H9 (cell line): ENCODE measurements around the gene LIPE. TPM values are rescaled to one million over a fixed set of nuclear protein-coding genes. Genes with fewer than 3 reads are reported as not detected.

ENCODE experiments used
- DNase-seq: peaks from one replicate; pipeline ENCODE4 v3.0.0-alpha.2; 2017
- H2AFZ ChIP-seq: one replicate; pipeline ENCODE4 v1.6.1; 2013; ENCODE audit warnings: mild to moderate bottlenecking, low read length, control low read depth, moderate library complexity
- H2AK5ac ChIP-seq: 2 replicates; pipeline ENCODE4 v1.6.1; 2013; ENCODE audit warnings: low read length, control low read depth, mixed read lengths; ENCODE audit not compliant: insufficient read length
- H2BK120ac ChIP-seq: one replicate; pipeline ENCODE4 v1.6.1; 2013; ENCODE audit warnings: low read depth, mild to moderate bottlenecking, low read length, control low read depth, inconsistent platforms; ENCODE audit not compliant: poor library complexity, severe bottlenecking
- H2BK12ac ChIP-seq: 2 replicates; pipeline ENCODE4 v1.6.1; 2013; ENCODE audit warnings: low read length, control low read depth, mixed read lengths, low read depth; ENCODE audit not compliant: insufficient read length
- H2BK15ac ChIP-seq: 2 replicates; pipeline ENCODE4 v1.6.1; 2013; ENCODE audit warnings: low read depth, low read length, control low read depth
- H2BK20ac ChIP-seq: one replicate; pipeline ENCODE4 v1.6.1; 2013; ENCODE audit warnings: low read depth, mild to moderate bottlenecking, low read length, control low read depth, inconsistent platforms; ENCODE audit not compliant: poor library complexity, severe bottlenecking
- H2BK5ac ChIP-seq: 2 replicates; pipeline ENCODE4 v1.6.1; 2013; ENCODE audit warnings: low read length, control low read depth, mixed read lengths; ENCODE audit not compliant: insufficient read length
- H3K14ac ChIP-seq: 2 replicates; pipeline ENCODE4 v1.6.1; 2013; ENCODE audit warnings: low read length, control low read depth; ENCODE audit not compliant: insufficient read depth
- H3K18ac ChIP-seq: 2 replicates; pipeline ENCODE4 v1.6.1; 2013; ENCODE audit warnings: low read depth, mild to moderate bottlenecking, mixed read lengths, low read length, control low read depth; ENCODE audit not compliant: insufficient read length
- H3K23ac ChIP-seq: 2 replicates; pipeline ENCODE4 v1.6.1; 2013; ENCODE audit warnings: low read length, control low read depth, mixed read lengths, low read depth; ENCODE audit not compliant: insufficient read length
- H3K23me2 ChIP-seq: 2 replicates; pipeline ENCODE4 v1.6.1; 2013; ENCODE audit warnings: low read depth, mild to moderate bottlenecking, mixed read lengths, low read length, control low read depth; ENCODE audit not compliant: insufficient read length, poor library complexity, severe bottlenecking
- H3K27ac ChIP-seq: 2 replicates; pipeline ENCODE4 v1.5.1; 2013; ENCODE audit warnings: low read length, control low read depth, mixed read lengths, low read depth; ENCODE audit not compliant: insufficient read length
- H3K27me3 ChIP-seq: 2 replicates; pipeline ENCODE4 v1.6.1; 2013; ENCODE audit warnings: low read length, control low read depth, inconsistent platforms; ENCODE audit not compliant: insufficient read depth
- H3K4ac ChIP-seq: 2 replicates; pipeline ENCODE4 v1.6.1; 2013; ENCODE audit warnings: low read depth, mild to moderate bottlenecking, control low read depth, inconsistent platforms, low read length, moderate library complexity
- H3K4me1 ChIP-seq: 2 replicates; pipeline ENCODE4 v1.6.1; 2013; ENCODE audit warnings: low read length, control low read depth, inconsistent platforms; ENCODE audit not compliant: insufficient read depth
- H3K4me2 ChIP-seq: 2 replicates; pipeline ENCODE4 v1.6.1; 2013; ENCODE audit warnings: low read length, control low read depth, mixed read lengths; ENCODE audit not compliant: insufficient read length, insufficient read depth
- H3K56ac ChIP-seq: 2 replicates; pipeline ENCODE4 v1.6.1; 2013; ENCODE audit warnings: low read depth, mild to moderate bottlenecking, mixed read lengths, low read length, control low read depth; ENCODE audit not compliant: insufficient read length
- H3K79me1 ChIP-seq: 2 replicates; pipeline ENCODE4 v1.6.1; 2013; ENCODE audit warnings: low read depth, mild to moderate bottlenecking, moderate library complexity, low read length, control low read depth, inconsistent platforms; ENCODE audit not compliant: insufficient read depth, poor library complexity, severe bottlenecking
- H3K79me2 ChIP-seq: 2 replicates; pipeline ENCODE4 v1.6.1; 2013; ENCODE audit warnings: low read length, control low read depth, inconsistent platforms; ENCODE audit not compliant: insufficient read depth
- H3K9ac ChIP-seq: 2 replicates; pipeline ENCODE4 v1.6.1; 2013; ENCODE audit warnings: low read length, control low read depth, mixed read lengths; ENCODE audit not compliant: insufficient read length; ENCODE audit errors: extremely low read depth
- H3K9me3 ChIP-seq: one replicate; pipeline ENCODE4 v1.6.1; 2013; ENCODE audit warnings: low read depth, low read length, inconsistent platforms; ENCODE audit not compliant: control insufficient read depth
- H3T11ph ChIP-seq: one replicate; pipeline ENCODE4 v1.6.1; 2013; ENCODE audit warnings: mild to moderate bottlenecking, low read length, control low read depth, inconsistent platforms
- H4K20me1 ChIP-seq: one replicate; pipeline ENCODE4 v1.6.1; 2013; ENCODE audit not compliant: control insufficient read depth, insufficient read length, insufficient read depth
- H4K5ac ChIP-seq: 2 replicates; pipeline ENCODE4 v1.6.1; 2013; ENCODE audit warnings: low read depth, mild to moderate bottlenecking, mixed read lengths, low read length, control low read depth; ENCODE audit not compliant: insufficient read length
- H4K8ac ChIP-seq: replicated peaks from 2 replicates; pipeline ENCODE4 v1.6.1; 2013; ENCODE audit warnings: low read length, control low read depth, mixed read lengths, low read depth; ENCODE audit not compliant: insufficient read length
- H4K91ac ChIP-seq: 2 replicates; pipeline ENCODE4 v1.6.1; 2013; ENCODE audit warnings: low read depth, mild to moderate bottlenecking, moderate library complexity, mixed read lengths, low read length, control low read depth; ENCODE audit not compliant: insufficient read length
- H3K27ac Mint-ChIP-seq, 3 experiments: 2 replicates in 2 of 3; 3 replicates in 1 of 3; pipeline ENCODE4 v1.8.0; 2020 to 2021; ENCODE audit warnings: mixed read lengths in 3 of 3, mild to moderate bottlenecking in 1 of 3, moderate library complexity in 1 of 3
- H3K27me3 Mint-ChIP-seq: 2 replicates; pipeline ENCODE4 v1.8.0; 2021; ENCODE audit warnings: low read depth, mild to moderate bottlenecking, moderate library complexity, mixed read lengths
- H3K36me3 Mint-ChIP-seq, 3 experiments: 2 replicates in 2 of 3; 3 replicates in 1 of 3; pipeline ENCODE4 v1.8.0; 2020 to 2021; ENCODE audit warnings: low read depth in 3 of 3, mixed read lengths in 3 of 3; ENCODE audit not compliant: insufficient read depth in 1 of 3
- H3K4me1 Mint-ChIP-seq, 2 experiments: 2 replicates each; pipeline ENCODE4 v1.8.0; 2020; ENCODE audit warnings: mixed read lengths in 2 of 2
- H3K4me3 Mint-ChIP-seq, 2 experiments: 2 replicates in 1 of 2; 3 replicates in 1 of 2; pipeline ENCODE4 v1.8.0; 2020 to 2021; ENCODE audit warnings: mild to moderate bottlenecking in 2 of 2, mixed read lengths in 2 of 2, moderate library complexity in 1 of 2
- H3K9me3 Mint-ChIP-seq, 2 experiments: 2 replicates in 1 of 2; 3 replicates in 1 of 2; pipeline ENCODE4 v1.8.0; 2020; ENCODE audit warnings: mild to moderate bottlenecking in 2 of 2, mixed read lengths in 2 of 2, moderate library complexity in 1 of 2
- WGBS: extraction: QIAGEN DNeasy Blood & Tissue Kit; methylation state at CpG from one replicate; pipeline ENCODE4 v1.1.7; 2013; ENCODE audit warnings: missing lambda C conversion rate, low lambda C conversion rate, mixed read lengths; ENCODE audit not compliant: insufficient read length; ENCODE audit errors: extremely low coverage; 5-methylcytosine and 5-hydroxymethylcytosine counted together
- total RNA-seq: library from RNA; stranded (reverse); gene quantifications from 2 replicates; pipeline ENCODE4 v1.2.1, GENCODE V29; 2021
- TF ChIP-seq, protein P1 (sequence below): fragments of 200-600 bp; sonication (generic); conservative IDR thresholded peaks from 3 replicates; pipeline ENCODE4 v1.8.0; 2021; ENCODE audit warnings: antibody characterized with exemption, mild to moderate bottlenecking

The LIPE gene
- total RNA-seq, 1 experiment from 2014 or later: 6.3 TPM

DNA sequence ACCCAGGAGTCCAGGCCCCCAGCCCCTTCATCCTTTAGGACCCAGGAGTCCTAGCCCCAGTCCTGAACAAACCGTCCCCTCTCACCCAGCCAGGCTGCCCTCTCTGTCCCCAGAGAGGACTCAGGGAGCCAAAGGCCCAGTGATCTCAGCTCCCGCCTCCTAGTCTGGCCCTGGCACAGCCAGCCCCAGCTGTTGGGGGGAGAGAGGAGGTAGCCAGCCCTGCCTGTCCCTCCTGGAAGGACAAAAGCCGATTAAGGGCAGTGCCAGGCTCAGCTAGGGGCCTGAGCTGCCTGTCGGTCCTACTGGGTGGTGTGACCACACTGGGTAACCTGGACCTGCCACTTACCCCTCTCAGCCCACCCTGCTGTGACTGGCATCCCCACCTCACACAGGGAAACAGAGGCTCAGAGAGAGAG lies 14.5 kb downstream of the LIPE start:
- H3K4ac ChIP-seq: no peak overlapping the region
- H3K79me1 ChIP-seq: no peaks in the 10 kb centered on the region
- Mint-ChIP-seq H3K36me3 (peaks cover 5 to 16% (median 15%) of the 10 kb centered on the region in 3 experiments; a peak in 6 of 7 replicates), H3K4me1 (peaks cover 11 to 16% of the 10 kb centered on the region in 2 experiments; a peak in 3 of 4 replicates), H3K27ac (no peak overlapping the region), H3K4me3 (no peak overlapping the region), H3K9me3 (no peaks in the 10 kb centered on the region), H3K27me3 (peaks cover 92% of the 10 kb centered on the region)
- H2AFZ ChIP-seq: no peak overlapping the region
- no peaks in the 10 kb centered on the region for H3K9me3 ChIP-seq
- H4K8ac ChIP-seq: no peak overlapping the region
- H2BK5ac ChIP-seq: no peak overlapping the region
- no peak overlapping the region for H2BK20ac ChIP-seq
- TF ChIP-seq, protein P1, sequence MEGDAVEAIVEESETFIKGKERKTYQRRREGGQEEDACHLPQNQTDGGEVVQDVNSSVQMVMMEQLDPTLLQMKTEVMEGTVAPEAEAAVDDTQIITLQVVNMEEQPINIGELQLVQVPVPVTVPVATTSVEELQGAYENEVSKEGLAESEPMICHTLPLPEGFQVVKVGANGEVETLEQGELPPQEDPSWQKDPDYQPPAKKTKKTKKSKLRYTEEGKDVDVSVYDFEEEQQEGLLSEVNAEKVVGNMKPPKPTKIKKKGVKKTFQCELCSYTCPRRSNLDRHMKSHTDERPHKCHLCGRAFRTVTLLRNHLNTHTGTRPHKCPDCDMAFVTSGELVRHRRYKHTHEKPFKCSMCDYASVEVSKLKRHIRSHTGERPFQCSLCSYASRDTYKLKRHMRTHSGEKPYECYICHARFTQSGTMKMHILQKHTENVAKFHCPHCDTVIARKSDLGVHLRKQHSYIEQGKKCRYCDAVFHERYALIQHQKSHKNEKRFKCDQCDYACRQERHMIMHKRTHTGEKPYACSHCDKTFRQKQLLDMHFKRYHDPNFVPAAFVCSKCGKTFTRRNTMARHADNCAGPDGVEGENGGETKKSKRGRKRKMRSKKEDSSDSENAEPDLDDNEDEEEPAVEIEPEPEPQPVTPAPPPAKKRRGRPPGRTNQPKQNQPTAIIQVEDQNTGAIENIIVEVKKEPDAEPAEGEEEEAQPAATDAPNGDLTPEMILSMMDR: no peak
- H3K56ac ChIP-seq: no peak overlapping the region
- H3K9ac ChIP-seq: no peak overlapping the region
- H3K27ac ChIP-seq: no peak overlapping the region
- no peak overlapping the region for H2AK5ac ChIP-seq
- H3K23ac ChIP-seq: no peak overlapping the region
- DNase-seq: no peak
- H3K4me1 ChIP-seq: no peaks in the 10 kb centered on the region
- no peak overlapping the region for H3K18ac ChIP-seq
- peaks cover 1% of the 10 kb centered on the region; the same call in 1 of the 2 replicates for H3K27me3 ChIP-seq
- H3K4me2 ChIP-seq: no peak overlapping the region
- no peak overlapping the region for H3K14ac ChIP-seq
- no peak overlapping the region for H2BK120ac ChIP-seq
- H3T11ph ChIP-seq: no peak overlapping the region
- H3K79me2 ChIP-seq: no peaks in the 10 kb centered on the region
- H4K5ac ChIP-seq: no peak overlapping the region
- no CpG with 5 or more reads among the region's 4 CpGs for WGBS
- no peak overlapping the region for H2BK15ac ChIP-seq
- no peaks in the 10 kb centered on the region for H3K23me2 ChIP-seq
- no peak overlapping the region for H4K91ac ChIP-seq
- H4K20me1 ChIP-seq: no peaks in the 10 kb centered on the region
- no peak overlapping the region for H2BK12ac ChIP-seq
